GM19452 (cell line): ENCODE results near the gene LUZP2.

Experiments used
- ATAC-seq: cut with Tn5 transposase; IDR thresholded peaks from one replicate; pipeline ENCODE4 v1.9.1; 2021; ENCODE audit not compliant: unreplicated experiment

The LUZP2 gene

DNA sequence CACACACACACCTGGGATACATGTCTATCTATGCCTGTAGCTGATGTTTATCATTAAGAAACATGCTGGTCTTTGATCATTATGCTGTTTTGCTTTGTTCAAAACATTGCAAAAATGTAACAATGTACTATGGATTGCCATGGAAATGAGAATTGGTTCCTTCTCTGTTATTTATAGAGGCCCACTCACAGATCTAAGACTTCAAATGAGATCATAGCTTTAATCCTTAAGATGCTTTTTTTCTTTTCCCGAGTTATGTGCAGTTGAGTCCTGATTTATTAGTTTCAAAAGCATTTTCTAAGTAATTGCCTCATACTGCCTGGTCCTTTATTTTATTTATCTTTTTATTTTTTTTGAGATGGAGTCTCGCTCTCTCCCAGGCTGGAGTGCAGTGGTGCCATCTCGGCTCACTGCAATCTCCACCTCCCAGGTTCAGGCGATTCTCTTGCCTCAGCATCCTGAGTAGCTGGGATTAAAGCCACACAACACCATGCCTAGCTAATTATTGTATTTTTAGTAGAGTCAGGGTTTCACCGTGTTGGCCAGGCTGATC, 131.4 kb downstream of the LUZP2 start:
- no peak for ATAC-seq

DNA sequence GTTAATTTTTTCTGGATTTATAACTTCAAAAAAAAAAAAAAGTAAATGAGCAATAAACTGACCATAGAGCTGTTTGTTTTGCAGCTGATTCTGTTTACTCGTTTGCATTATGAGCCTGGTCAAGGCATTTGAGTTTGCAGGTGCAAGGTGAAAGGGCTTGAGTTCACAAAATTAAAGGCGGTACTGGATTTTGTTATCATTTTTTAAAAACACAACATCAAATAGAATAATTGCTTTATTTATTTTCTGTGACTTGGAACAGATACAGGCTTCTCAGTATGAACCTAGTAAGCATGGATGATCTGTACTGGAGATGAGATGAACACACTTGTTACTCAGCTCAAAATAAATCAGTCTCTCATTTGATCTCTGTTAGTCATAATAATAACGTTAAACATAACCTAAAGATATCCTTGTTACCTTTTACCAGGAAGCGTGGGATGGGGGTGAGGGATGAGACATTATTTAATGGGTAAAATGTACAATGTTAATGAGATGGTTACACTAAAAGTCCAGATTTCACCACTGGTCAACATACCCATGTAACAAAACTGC, 137.8 kb downstream of the LUZP2 start:
- no peak for ATAC-seq

DNA sequence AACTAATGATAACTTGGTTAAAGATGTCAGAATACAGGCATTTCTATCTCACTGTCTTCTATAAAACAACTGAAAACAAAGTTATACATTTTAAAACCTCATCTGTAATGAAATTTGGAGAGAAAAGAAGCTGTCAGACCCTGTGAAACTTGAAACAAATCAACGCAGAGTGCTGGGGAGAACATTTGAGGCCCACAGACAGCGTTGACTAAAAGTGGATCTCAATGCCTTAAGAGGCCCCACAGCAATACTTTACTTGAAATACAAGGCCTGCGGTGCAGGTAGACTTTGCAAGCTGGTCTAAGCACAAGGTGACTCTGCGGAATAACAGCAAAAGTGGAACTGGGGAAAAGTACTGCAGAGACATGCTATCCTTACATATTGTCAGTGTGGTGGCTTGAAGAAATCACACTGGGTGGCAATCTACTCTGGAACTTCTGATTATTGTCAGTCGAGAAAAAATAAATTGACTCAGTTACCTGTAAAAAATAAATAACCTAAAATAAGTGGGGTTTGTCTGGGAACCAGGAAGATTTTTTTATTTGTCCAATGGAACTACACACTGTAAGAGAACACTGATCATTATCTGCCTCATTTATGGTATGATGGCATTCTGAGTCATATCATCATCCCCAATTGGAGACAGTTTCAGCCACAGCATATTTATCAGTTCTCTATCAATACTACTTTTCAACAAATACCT, 138.9 kb downstream of the LUZP2 start:
- ATAC-seq, result no peak

DNA sequence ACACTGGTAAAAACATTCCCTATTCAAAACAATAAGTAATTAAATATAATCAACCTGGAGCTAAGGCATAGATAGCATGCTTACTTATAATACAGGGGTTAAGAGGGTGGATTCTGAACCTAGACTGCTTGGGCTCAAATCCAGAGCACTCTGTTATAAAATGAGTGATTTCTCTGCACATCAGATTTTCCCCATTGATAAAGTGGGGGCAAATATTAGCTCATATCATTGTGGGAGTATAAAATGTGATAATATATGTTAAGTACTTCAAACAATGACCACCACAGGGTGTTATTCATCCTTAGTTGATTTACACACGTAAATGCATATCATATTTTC, 139.4 kb downstream of the LUZP2 start:
- no peak for ATAC-seq

DNA sequence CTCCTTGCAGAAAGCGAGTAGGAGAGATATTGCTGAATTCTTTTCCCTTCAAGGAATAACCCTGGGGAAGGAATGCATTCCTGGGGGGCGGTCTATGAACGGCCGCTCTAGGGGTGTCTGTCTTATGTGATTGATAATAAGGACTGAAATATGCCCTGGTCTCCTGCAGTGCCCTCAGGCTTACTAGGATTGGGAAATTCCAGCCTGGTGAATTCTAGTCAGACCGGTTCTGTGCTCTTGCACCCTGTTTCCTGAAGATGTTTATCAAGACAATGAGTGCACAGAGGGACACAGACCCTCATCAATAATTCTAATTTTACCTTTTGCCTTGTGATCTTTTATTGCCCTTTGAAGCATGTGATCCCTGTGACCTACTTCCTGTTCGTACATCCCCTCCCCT, 140.7 kb downstream of the LUZP2 start:
- no peak for ATAC-seq

DNA sequence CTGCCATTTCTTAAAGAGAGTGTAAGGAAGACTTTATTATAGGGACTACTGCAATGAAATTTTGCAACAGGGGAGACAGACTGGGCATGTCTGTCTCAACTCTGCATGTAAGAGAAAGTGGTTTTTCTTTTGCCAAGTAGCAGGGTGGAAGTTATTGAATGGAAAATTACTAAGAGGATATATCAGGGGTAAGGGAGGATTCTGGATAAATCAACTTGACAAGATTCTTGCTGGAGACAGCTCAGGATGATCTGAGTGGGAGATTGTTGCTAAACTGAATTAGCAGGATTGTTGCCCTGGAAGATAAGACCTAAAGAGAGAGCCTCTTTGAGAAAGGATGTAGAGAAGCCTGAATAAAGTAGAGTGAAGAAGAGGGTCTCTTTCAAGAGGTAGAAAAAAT, 145.8 kb downstream of the LUZP2 start:
- ATAC-seq, result no peak

DNA sequence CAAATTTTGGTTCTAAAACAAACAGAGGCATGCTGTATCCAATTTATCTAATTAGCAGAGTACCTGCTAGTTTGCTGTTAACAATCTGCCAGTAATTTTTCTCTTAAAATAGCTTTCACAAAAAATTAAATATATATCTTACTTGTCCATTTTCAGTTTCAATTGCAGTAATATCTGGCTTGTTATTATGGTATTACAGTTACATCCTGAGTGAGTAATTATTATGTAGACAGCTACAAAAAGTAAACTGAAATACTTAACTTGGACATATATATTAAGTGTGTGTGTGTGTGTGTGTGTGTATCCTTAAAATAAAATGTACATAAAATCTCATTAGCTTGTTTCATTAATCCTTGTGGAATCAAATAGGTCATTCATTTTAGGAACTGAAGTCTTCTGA, 148.7 kb downstream of the LUZP2 start:
- no peak for ATAC-seq

DNA sequence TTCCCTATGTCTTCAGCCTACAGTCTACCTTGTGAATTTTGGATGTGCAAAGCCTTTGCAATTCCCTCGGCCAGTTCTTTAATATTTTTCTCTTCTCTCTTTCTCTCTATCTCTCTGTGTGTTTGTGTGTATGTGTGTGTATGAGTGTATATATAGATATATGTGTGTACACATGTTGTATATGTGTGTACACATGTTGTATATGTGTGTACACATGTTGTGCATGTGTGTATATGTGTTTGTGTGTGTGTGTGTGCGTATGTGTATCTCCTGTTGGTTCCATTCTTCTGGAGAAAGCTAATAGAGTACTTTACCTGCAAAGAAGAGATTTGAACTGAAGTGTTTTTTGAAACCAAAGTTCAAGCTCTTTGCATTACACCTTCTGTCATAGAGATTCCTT, 155.0 kb downstream of the LUZP2 start:
- no peak for ATAC-seq

DNA sequence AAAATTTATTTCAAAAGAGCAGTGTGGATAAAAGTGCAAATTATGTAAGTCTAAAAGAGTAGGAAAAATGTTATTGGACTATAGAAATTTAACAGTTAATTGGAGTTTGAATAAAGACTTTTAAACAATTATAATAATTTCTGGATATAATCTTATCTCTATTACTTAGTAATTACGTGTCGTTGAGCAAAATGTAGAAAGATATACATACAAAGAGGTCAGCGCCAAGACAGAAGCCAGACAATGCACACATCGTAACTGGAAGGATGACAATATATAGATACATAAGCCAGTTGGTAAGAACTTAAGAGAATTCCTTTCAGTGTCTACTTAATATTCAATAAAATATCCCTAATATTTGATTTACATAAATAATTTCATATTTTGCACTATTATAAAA, 157.0 kb downstream of the LUZP2 start:
- no peak for ATAC-seq

DNA sequence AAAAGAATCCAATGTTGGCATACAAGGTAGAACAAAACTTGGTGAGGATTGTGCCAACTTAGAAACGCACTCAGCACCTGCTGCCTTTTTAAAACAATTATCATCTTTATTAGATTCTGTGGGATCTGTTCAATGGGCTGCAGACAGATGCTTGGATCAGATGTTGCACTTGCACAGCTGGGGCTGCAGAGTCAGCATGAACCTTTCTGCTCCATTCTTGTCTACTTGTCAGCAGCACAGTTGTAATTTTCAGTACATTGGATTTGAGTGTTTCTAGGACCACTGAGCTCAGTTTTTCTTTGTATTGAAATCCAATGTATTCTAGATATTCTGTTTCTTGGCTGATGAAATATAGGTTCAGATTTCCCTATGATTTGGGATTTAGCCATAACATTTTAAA, 164.5 kb downstream of the LUZP2 start:
- no peak for ATAC-seq

DNA sequence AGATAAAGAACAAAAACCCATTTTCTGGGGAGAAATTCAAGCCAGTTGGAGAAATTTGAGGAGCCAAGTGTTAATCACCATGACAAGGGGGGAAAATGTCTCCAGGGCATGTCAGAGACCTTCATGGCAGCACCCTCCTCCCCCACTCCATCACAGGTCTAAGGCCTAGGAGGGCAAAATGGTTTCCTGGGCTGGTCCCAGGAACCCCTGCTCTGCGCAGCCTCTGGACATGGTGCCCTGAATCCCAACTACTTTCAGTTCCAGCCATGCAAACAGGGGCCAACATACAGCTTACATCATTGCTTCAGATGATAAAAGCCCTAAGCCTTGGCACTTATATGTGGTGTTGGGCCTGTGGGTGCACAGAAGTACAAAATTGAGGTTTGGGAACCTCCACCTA, 167.5 kb downstream of the LUZP2 start:
- no peak for ATAC-seq

DNA sequence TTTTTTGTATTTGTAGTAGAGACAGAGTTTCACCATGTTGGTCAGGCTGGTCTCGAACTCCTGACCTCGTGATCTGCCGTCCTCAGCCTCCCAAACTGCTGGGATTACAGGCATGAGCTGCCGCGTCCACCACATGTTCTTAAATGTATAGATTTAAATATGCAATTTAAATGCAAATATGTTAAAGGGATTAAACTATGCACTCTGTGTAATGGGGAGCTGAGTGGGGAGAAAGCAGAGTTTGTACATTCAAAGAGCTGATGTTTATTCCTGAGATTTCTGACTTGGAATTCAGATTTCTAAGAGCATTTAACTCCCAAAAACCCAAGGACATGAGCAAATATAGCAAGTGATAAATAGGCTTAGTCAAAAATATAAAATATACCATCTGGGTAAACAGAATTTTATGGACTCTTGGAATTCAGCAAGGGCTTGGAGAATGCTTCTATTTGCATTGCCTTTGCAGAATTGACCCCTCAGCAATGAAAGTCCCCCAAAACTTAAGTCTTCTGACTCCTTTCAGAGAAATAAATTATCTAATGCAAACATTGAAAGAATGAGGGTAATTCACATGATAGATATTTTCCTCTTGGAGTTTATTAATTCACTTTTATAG, 170.6 kb downstream of the LUZP2 start:
- ATAC-seq, result no peak

DNA sequence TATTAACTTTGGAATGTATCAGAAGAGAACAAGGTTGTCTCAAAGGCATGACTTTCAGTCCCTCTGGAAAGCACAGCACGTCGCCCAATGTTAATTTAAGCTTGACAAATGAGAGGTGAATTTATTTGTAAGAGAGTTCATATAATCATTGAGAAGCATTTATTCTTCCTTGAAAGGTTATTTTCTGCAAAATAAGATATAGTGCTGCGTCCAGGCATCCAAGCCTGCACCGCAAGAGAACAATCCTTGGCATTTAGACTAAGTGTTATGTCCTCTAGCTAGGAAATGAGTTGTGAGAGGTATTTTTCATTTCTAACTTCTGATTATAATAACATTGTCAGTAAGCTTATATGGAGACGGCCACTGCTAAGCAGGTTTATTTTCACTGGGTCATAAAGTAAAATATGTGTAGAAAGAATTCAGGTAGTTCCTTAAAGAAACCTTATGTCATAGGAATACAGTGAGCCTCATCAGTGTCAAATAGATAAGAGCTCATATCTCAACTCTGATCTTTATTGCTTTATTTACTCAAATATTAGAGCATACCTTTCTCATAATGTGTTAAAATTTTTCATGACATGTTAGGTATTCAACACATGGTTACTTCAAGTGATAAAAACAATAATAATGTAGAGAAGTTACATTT, 182.0 kb downstream of the LUZP2 start:
- ATAC-seq, result no peak

DNA sequence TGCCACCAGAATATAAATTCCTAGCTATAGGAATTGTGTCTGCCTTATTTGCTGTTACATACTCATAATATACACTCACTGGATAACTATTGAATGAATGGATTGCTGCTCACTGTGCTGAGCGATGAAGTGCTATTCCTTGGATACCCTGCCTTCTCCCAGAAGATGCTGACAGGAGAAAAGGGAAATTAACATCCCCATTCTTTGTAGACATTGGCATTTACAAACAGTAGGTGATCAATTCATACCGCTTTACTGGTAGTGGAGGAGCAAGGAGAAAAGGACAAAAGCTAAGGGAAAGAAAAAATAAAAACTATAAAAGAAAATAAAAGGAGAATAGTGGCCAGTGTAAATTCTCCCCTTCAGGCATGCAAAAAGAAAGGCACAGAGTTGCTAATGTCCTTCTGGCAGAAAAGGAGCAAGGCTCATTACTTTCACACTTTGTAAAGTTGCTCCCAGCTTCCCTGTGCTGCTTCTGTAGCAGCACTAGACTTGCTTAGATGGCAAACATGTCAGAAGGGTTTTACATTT, 183.0 kb downstream of the LUZP2 start:
- no peak for ATAC-seq

DNA sequence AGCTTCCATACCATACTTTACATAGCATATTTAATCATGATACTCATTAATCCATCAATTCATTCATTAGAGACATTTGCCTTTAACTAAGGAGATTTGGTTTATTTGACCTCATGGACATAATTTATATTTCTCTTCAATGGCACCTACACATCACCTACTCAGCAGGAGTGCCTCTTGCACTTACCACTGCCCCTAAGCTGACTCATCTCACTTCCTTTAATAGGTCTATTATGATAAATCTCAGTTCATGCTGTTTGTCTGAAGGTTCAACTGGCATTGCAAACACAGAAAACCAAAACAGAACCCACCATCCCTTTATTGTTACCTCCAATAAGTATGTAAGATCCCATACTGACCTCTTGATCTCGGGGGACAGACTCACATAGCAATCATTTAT, 186.7 kb downstream of the LUZP2 start:
- ATAC-seq, result no peak

DNA sequence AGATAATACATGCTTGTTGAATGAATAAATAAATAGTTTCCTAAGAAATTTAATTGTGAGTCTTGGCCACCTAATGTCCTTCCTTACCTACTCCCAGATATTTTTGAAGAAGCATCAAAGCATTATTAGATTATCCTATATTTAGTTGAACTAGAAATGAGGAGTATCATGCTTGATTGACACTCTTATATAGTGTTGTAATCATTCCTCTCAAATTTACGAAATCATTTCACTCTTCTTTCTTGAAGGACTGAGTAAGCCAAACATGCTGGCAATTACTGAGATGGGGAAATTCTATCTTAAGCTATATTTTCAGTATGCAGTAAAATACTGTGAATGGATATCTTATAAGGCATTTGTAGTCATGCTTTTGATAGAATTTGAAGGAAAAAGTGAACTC, 189.0 kb downstream of the LUZP2 start:
- no peak for ATAC-seq

DNA sequence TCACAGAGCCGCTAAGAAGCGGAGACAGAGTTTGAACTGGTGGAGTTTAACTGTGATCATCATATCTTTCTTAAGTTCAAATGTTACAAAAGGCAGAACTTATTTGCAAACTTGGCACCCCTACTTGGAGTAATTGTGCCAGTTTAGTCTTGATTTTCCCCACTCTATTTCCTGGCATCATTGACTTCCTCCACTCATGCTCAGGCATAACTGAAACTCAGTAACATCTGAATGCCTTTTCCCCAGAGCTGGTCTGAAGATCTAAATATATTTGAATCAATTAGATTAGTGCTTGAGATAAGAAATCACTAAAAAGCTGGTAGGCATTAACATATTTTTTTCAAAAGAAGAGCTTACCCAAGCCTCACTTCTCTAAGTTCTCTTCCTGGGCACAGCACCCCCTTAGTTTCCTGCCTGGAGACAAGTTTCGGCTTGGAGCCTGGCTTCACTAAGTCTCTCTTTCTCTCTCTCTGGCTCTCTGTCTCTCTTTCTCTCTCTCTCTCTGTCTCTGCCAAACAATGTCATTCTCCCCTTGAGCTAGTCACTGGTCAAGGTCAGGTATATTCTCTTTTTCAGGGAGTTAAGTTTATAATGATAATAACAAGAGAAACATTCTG, 190.8 kb downstream of the LUZP2 start:
- ATAC-seq, result no peak

DNA sequence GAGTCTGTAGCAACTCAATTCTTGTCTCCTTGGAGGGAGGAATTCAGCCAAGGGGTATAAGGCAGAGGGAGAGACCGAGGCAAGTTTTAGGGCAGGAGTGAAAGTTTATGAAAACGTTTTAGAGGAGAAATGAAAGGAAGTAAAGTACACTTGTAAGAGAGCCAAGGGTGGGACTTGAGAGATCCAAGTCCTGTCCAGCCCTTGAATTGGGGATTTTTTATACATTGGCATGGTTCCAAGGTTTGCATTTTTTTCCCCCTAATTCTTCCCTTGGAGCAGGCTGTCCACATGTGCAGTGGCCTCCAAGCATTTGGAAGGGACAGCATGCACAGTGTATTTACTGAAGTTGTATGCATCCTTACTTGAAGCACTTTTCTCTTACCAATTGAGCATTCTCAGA, 192.1 kb downstream of the LUZP2 start:
- no peak for ATAC-seq

DNA sequence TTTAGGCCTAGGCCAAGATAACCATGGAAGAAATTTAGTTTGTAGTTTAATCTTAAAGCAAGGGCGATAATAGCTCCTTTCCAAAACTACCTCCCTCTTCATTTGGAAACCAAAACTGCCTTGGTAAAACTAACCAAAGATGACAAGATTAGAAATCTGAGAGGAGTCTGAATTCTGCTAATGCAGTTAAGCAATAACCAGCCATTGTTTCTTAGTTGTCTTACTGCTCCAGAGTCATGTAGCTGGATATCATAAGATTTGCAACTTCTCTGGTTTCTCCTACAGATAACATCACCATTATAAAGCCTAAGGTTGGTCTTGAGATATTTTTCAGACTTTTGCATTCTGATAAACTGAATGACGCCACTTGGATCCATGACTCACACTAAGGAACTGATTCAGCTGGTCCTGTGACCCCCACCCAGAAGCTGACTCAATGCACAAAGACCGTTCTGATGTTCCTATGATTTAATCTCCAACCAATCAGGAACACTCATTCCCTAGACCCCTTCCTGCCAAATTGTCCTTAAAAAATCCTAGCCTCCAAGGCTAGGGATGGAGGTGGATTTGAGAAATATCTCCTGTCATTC, 200.8 kb downstream of the LUZP2 start:
- no peak for ATAC-seq

DNA sequence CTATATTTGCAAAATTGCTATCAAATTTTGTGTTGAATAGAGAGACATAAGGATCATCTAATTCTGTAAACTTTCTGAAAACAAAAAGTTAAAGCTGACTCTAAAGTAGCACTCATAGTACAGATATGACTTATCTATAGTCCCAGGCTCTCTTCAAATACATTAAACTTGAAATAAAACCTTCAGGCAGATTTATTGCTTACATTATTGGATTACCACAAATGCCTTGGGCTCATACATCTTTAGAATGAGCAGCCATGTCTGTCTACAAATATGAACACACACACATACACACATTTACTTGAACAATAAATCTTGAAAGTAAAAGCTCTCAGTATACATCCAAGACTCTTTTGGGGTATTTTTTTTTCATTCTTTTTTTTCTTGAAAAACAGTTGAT, 207.9 kb downstream of the LUZP2 start:
- no peak for ATAC-seq

DNA sequence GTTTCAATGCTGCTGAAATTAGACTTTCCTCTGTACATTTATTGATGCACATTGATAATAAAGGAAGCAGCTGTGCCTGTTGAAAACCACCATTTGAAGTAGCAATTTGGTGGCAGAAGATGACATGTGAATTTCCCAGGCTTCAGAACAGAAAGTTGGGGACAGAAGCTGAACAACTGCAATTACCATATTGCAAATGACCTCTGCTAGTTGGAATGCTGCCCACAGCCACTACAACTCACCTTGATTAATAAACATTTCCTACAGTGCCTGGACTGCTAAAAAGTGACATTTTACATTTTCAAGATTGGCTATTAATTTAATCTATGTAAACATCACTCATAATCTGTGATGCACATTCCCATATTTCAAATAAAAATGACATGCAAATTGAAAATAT, 208.6 kb downstream of the LUZP2 start:
- ATAC-seq, result no peak
